ENCODE measurements around the gene PRMT7.

DNA sequence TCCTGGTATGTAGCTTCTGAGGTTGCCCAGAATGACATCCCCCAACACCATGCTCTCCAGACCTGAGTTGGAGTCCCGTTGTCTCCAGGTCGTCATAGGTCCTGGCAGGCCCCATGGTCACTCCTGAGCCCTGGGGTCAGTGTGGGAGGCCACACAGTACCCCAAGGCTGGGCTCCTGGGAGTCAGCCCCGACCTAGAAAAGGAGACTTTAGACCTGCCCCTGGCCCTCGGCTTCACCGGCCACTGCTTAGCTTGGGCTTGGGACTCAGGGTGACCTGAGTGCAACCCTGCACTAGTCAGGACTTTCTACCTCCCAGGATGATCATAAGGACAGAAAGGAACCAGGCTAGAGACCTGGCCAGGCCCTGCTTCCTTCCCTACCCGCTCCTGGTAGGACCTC lies 65.8 kb downstream of the PRMT7 start:
- TF ChIP-seq EP300 (conservative IDR thresholded peaks at IDR 0.05; ENCODE audit: poor library complexity, severe bottlenecking) = no peak
- no peak for TF ChIP-seq CTCF (IDR thresholded peaks at IDR 0.05; ENCODE audit: poor library complexity, severe bottlenecking)
- no peak for TF ChIP-seq EZH2 (IDR thresholded peaks at IDR 0.05; ENCODE audit: borderline replicate concordance, insufficient read depth, low read length, poor library complexity, severe bottlenecking)
